Posterior cingulate gyrus (tissue), 11 donors: ENCODE measurements around the gene EVL.

Experiments
- DNase-seq, 10 donors: peaks; one replicate each; pipeline versions ENCODE4 v3.0.0 to v3.0.0-alpha.2; 2020 to 2021; ENCODE audit warnings: mixed read lengths in 3 of 10
- intact Hi-C: fragments of 100-400 bp; cut with DNase I; formaldehyde crosslinking; loops from one replicate; pipeline ENCODE4 v1.15.1; 2023

Gene EVL

DNA sequence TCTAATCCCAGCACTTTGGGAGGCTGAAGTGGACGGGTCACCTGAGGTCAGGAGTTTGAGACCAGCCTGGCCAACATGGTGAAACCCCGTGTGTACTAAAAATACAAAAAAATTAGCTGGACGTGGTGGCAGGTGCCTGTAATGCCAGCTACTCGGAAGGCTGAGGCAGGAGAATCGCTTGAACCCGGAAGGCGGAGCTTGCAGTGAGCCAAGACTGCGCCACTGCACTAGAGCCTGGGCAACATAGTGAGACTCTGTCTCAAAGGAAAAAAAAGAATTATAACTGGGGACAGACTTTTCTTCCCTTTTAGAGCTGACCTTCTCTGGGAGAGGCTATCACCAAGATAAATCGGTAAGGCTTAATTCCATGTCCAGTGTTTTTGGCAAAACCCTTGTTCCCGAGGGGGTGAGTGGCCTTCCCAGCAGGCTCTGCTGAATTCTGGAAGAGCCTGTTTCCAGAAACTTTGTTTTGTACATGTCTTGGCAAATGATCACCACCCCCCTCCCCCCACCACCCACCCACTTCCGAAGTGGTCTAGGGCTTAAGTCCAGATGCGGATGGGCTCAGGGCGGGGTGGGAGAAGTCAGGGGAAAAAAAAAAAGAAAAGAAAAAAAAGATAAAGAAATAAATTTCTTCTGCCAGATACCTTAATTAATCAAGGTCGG, 126.5 kb downstream of the EVL start:
- DNase-seq = no peak
- intact Hi-C loops = loop anchor here (1.0 kb wide), 1 partner anchor 209 kb away; no protein-coding TSS in a partner anchor

DNA sequence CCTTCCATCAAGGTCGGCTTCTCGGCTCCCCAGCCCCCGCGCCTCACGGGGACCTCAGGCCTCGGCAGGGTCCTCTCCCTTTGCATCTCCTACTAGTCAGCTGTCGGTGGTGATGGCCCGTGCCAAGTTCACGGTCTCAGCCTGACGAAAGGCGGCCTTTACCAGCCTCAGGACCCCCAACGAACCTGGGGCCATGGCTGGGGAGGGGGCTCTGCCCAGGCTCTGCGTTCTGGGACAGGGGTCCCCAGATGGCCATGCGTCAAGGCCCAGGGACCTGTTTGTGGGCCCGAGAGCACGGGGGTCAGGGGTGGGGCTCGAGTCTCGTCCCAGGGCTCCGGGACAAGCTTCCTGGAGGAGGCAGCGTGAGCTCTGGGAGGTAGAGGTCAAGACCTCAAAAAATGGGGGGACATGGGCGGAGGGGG, 127.0 kb downstream of the EVL start:
- intact Hi-C loops = loop anchor here (1.0 kb wide), 1 partner anchor 210 kb away; no protein-coding TSS in a partner anchor
- DNase-seq = peak in 4 of 10 donors; percentile 14 to 88 (median 47)

DNA sequence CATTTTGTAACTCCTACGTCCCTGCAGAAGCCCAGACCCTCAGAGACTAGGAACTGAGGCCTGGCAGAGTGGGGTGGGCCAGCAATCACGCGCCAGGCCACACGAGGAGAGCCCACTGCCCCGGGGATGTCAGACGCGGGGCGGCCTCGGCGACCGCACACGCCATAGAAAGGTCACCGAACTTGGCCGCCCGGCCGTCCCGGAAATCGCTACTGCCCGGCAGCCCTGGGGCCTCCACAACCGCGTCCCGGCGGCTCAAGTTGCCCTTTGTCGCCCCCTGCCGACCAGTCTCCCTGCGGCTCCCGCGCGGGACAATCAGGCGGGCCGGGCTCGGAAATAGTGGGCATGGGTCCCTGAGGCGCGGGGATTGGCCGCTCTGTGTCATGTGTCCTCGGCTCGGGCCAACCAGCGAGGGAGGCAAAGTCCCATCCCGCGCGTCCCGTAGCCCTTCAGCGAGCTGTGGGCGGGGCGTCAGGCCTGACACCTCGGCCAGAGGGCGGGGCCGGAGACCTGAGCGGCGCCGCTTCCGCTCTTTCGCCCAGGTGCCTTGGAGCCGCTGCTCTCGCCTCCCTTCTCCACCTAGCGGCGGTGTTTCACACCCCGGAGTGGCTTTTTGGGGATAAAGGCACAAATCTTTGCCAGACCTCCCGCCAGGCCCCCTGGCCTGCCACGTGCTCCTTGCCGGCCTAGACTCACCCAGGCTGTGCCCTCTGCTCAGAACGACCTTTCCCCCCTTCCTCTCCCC, 127.6 kb downstream of the EVL start:
- peak; percentile 96 to 100 (median 99) for DNase-seq
- intact Hi-C loops = loop anchor here (1.0 kb wide), 1 partner anchor 211 kb away; no protein-coding TSS in a partner anchor
